ENCODE measurements around the gene BABAM2. TPM values are rescaled to one million over a fixed set of nuclear protein-coding genes. Genes with fewer than 3 reads are reported as not detected.

Gene BABAM2
- total and polyA plus RNA-seq, 2 experiments from 2014 or later: 17.8 to 21.5 TPM

DNA sequence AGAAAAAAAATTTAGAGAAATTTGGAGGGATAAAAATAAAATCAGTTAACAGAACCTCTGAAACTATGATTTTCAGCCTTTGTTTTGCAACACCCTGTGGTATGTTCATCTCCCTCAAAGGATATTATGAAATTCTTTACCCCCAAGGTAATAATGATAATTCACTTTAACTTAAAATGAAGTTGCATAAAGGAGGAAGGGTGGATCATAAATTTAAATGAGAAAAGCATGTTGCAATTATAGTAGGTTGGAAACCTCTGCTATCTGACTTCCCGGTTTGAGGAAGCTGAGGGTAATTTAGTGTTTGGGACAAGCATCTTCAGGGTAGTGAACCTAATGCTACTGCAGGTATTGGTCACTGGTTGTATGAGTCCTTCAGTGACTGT lies 102.9 kb downstream of the BABAM2 start:
- H3K27me3 ChIP-seq (ENCODE audit: insufficient read depth): no peaks in the 10 kb centered on the region
- no peaks in the 10 kb centered on the region for H3K36me3 ChIP-seq (ENCODE audit: insufficient read depth)
- H3K79me2 ChIP-seq (replicated peaks; ENCODE audit: insufficient read depth): no peaks in the 10 kb centered on the region
- H3F3A ChIP-seq (replicated peaks; ENCODE audit: low read depth): no peaks in the 10 kb centered on the region
- H3K4me1 Mint-ChIP-seq: peaks cover 6% of the 10 kb centered on the region; the same call in 2 of the 3 replicates
- H3K4me2 ChIP-seq: no peak overlapping the region
- TF ChIP-seq STAT1 (IDR thresholded peaks at IDR 0.05; ENCODE audit: unreplicated experiment): no peak
- TF ChIP-seq CREB1 (CRISPR knock-in tag; IDR thresholded peaks at IDR 0.05; ENCODE audit: low read depth): no peak
- no peak for TF ChIP-seq EZH2 (IDR thresholded peaks at IDR 0.05; ENCODE audit: low read depth, unreplicated experiment)
- TF ChIP-seq, protein P1, sequence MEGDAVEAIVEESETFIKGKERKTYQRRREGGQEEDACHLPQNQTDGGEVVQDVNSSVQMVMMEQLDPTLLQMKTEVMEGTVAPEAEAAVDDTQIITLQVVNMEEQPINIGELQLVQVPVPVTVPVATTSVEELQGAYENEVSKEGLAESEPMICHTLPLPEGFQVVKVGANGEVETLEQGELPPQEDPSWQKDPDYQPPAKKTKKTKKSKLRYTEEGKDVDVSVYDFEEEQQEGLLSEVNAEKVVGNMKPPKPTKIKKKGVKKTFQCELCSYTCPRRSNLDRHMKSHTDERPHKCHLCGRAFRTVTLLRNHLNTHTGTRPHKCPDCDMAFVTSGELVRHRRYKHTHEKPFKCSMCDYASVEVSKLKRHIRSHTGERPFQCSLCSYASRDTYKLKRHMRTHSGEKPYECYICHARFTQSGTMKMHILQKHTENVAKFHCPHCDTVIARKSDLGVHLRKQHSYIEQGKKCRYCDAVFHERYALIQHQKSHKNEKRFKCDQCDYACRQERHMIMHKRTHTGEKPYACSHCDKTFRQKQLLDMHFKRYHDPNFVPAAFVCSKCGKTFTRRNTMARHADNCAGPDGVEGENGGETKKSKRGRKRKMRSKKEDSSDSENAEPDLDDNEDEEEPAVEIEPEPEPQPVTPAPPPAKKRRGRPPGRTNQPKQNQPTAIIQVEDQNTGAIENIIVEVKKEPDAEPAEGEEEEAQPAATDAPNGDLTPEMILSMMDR (conservative IDR thresholded peaks at IDR 0.05; ENCODE audit: low read depth in 2 of 2): no peak
- TF ChIP-seq ZNF331 (CRISPR knock-in tag; IDR thresholded peaks at IDR 0.05; ENCODE audit: low read depth): no peak
- TF ChIP-seq ZNF114 (CRISPR knock-in tag; IDR thresholded peaks at IDR 0.05): no peak
- H3K27ac ChIP-seq (ENCODE audit: low read depth): no peak overlapping the region
- no peaks in the 10 kb centered on the region; the same call in none of the 2 replicates for H3K4me1 ChIP-seq (ENCODE audit: insufficient read depth)
- peaks cover 3% of the 10 kb centered on the region; the same call in 2 of the 3 replicates for H3K36me3 Mint-ChIP-seq (ENCODE audit: low read depth)
- H3K4me3 Mint-ChIP-seq: no peak overlapping the region
- no peaks in the 10 kb centered on the region for H3K27me3 Mint-ChIP-seq (ENCODE audit: insufficient read depth, low read depth, poor library complexity)
- H4K20me1 ChIP-seq (replicated peaks; ENCODE audit: insufficient read depth): no peaks in the 10 kb centered on the region
- no peak for ATAC-seq
- no peak overlapping the region for H3K4me3 ChIP-seq
- H3K9me2 ChIP-seq (ENCODE audit: insufficient read depth): no peaks in the 10 kb centered on the region
- DNase-seq (ENCODE audit: low spot score): no peak
- no peaks in the 10 kb centered on the region for H3K9me3 Mint-ChIP-seq
- H3K27ac Mint-ChIP-seq: no peak overlapping the region
- H2AFZ ChIP-seq: no peak overlapping the region

DNA sequence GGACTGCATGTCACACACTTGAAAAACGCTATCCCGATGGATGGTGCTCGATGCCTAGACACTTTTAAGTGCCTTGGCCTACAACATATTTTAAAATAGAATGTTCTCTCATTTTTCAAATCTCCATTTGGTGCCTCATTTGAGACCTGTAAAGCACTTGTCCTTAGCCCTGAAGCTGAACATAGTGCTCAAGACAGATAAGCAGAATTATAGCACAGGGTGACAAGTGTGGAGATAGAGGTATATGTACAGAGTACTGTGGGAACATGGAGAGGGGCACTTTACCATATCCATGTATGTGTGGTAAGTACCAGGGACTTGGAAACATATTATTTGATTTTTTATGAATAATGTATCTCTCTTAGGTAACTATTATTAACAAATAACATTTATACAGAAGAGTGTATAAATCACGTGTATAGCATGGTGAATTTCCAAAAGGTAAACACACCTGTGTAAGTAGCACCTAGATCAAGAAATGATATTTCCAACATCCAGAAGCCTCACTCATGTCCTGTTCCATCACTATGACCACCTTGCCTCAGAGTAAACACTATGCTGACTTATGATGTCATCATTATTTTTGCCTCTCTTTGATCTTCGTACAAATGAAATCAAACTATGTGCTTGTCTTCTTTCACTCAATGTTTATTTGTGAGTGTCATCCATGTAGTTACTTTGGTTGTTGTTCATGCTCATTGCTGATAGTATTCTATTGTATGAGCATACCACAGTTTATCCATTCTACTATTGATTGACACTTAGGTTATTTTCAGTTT lies 103.6 kb downstream of the BABAM2 start:
- Histone ChIP-seq H2AFZ (no peak overlapping the region), H3F3A (replicated peaks; ENCODE audit: low read depth) (no peaks in the 10 kb centered on the region), H3K4me1 (ENCODE audit: insufficient read depth) (no peaks in the 10 kb centered on the region; the same call in none of the 2 replicates), H3K4me3 (no peak overlapping the region), H3K4me2 (no peak overlapping the region), H3K27me3 (ENCODE audit: insufficient read depth) (no peaks in the 10 kb centered on the region), H3K27ac (ENCODE audit: low read depth) (no peak overlapping the region), H3K9me2 (ENCODE audit: insufficient read depth) (no peaks in the 10 kb centered on the region), H3K36me3 (ENCODE audit: insufficient read depth) (no peaks in the 10 kb centered on the region), H3K79me2 (replicated peaks; ENCODE audit: insufficient read depth) (no peaks in the 10 kb centered on the region), H4K20me1 (replicated peaks; ENCODE audit: insufficient read depth) (no peaks in the 10 kb centered on the region)
- no peak for ATAC-seq
- no peak overlapping the region for H3K27ac Mint-ChIP-seq
- no peak overlapping the region for H3K4me3 Mint-ChIP-seq
- H3K27me3 Mint-ChIP-seq (ENCODE audit: insufficient read depth, low read depth, poor library complexity): no peaks in the 10 kb centered on the region
- no peak for DNase-seq (ENCODE audit: low spot score)
- H3K4me1 Mint-ChIP-seq: peaks cover 6% of the 10 kb centered on the region; the same call in 2 of the 3 replicates
- H3K36me3 Mint-ChIP-seq (ENCODE audit: low read depth): peaks cover 3% of the 10 kb centered on the region; the same call in 2 of the 3 replicates
- no peaks in the 10 kb centered on the region for H3K9me3 Mint-ChIP-seq
- TF ChIP-seq EZH2 (IDR thresholded peaks at IDR 0.05; ENCODE audit: low read depth, unreplicated experiment) (no peak), ZNF114 (CRISPR knock-in tag; IDR thresholded peaks at IDR 0.05) (no peak), NANOG (IDR thresholded peaks at IDR 0.05; ENCODE audit: borderline replicate concordance) (no peak), EZH2phosphoT487 (IDR thresholded peaks at IDR 0.05; ENCODE audit: unreplicated experiment) (no peak), ZNF331 (CRISPR knock-in tag; IDR thresholded peaks at IDR 0.05; ENCODE audit: low read depth) (no peak), POLR2AphosphoS5 (IDR thresholded peaks at IDR 0.05; ENCODE audit: low read depth) (no peak), CREB1 (CRISPR knock-in tag; IDR thresholded peaks at IDR 0.05; ENCODE audit: low read depth) (no peak)
- TF ChIP-seq, protein P2, sequence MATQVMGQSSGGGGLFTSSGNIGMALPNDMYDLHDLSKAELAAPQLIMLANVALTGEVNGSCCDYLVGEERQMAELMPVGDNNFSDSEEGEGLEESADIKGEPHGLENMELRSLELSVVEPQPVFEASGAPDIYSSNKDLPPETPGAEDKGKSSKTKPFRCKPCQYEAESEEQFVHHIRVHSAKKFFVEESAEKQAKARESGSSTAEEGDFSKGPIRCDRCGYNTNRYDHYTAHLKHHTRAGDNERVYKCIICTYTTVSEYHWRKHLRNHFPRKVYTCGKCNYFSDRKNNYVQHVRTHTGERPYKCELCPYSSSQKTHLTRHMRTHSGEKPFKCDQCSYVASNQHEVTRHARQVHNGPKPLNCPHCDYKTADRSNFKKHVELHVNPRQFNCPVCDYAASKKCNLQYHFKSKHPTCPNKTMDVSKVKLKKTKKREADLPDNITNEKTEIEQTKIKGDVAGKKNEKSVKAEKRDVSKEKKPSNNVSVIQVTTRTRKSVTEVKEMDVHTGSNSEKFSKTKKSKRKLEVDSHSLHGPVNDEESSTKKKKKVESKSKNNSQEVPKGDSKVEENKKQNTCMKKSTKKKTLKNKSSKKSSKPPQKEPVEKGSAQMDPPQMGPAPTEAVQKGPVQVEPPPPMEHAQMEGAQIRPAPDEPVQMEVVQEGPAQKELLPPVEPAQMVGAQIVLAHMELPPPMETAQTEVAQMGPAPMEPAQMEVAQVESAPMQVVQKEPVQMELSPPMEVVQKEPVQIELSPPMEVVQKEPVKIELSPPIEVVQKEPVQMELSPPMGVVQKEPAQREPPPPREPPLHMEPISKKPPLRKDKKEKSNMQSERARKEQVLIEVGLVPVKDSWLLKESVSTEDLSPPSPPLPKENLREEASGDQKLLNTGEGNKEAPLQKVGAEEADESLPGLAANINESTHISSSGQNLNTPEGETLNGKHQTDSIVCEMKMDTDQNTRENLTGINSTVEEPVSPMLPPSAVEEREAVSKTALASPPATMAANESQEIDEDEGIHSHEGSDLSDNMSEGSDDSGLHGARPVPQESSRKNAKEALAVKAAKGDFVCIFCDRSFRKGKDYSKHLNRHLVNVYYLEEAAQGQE (IDR thresholded peaks at IDR 0.05; ENCODE audit: unreplicated experiment): no peak
- TF ChIP-seq, protein P1 (conservative IDR thresholded peaks at IDR 0.05; ENCODE audit: low read depth in 2 of 2): no peak
